Activated T-cell treated with anti-CD3 and anti-CD28 coated beads, Interleukin-2, amount 50 U/mL, for 72 hours (primary cell): ENCODE results near the gene BEGAIN. TPM values are rescaled to one million over a fixed set of nuclear protein-coding genes. Genes with fewer than 3 reads are reported as not detected.

Experiments
- ATAC-seq, 2 donors: fragments of 150-1000 bp; cut with Tn5 transposase; replicated peaks in 1 of 2; 2 replicates each; pipeline ENCODE4 v1.10.0; 2021; ENCODE audit warnings: moderate library complexity in 2 of 2, mild to moderate bottlenecking in 1 of 2
- DNase-seq, 2 donors: peaks; one replicate each; pipeline ENCODE4 v3.0.0; 2021 to 2022; ENCODE audit warnings: mixed read lengths in 1 of 2
- H3K27ac Mint-ChIP-seq: one replicate; pipeline ENCODE4 v1.8.0; 2022; ENCODE audit warnings: mild to moderate bottlenecking, moderate library complexity, mixed read lengths
- H3K27me3 Mint-ChIP-seq: one replicate; pipeline ENCODE4 v1.8.0; 2022; ENCODE audit warnings: low read depth, mixed read lengths
- H3K36me3 Mint-ChIP-seq, 2 donors: one replicate each; pipeline ENCODE4 v1.8.0; 2022; ENCODE audit warnings: mixed read lengths in 2 of 2, mild to moderate bottlenecking in 1 of 2; ENCODE audit not compliant: insufficient read depth in 2 of 2
- H3K4me1 Mint-ChIP-seq: one replicate; pipeline ENCODE4 v1.8.0; 2022; ENCODE audit warnings: low read depth, mixed read lengths
- H3K4me3 Mint-ChIP-seq, 2 donors: one replicate each; pipeline ENCODE4 v1.8.0; 2022; ENCODE audit warnings: mild to moderate bottlenecking in 2 of 2, mixed read lengths in 2 of 2, moderate library complexity in 2 of 2
- H3K9me3 Mint-ChIP-seq, 2 donors: one replicate each; pipeline ENCODE4 v1.8.0; 2022; ENCODE audit warnings: mixed read lengths in 2 of 2
- total RNA-seq, 2 donors: library from RNA; stranded (reverse); gene quantifications; one replicate each; pipeline ENCODE4 v1.2.3, GENCODE V29; 2022

BEGAIN gene
- 1 to 10 TPM; 2.6 to 2.8 TPM for total RNA-seq

GRCh38 chr14:100587086-100587762 is at the start of gene BEGAIN:
Gene BEGAIN (minus strand): TSS chr14:100587417. CDS start chr14:100587290, 127 bp downstream.
- Mint-ChIP-seq H3K36me3 (no peaks in the 10 kb centered on the region), H3K9me3 (no peaks in the 10 kb centered on the region), H3K4me1 (no peaks in the 10 kb centered on the region), H3K27me3 (peaks cover 19% of the 10 kb centered on the region), H3K4me3 (peak within 1 kb of the TSS; percentile 61 to 76), H3K27ac (no peak within 1 kb of the TSS)
- ATAC-seq (peak; percentile 68 to 77), DNase-seq (peak; percentile 34 to 42)

GRCh38 chr14:100636559-100636958 is 49.3 kb upstream of the BEGAIN start:
- Mint-ChIP-seq H3K4me1 (peaks cover 33% of the 10 kb centered on the region), H3K27me3 (no peaks in the 10 kb centered on the region), H3K27ac (no peak overlapping the region), H3K4me3 (no peak overlapping the region), H3K36me3 (no peaks in the 10 kb centered on the region), H3K9me3 (no peaks in the 10 kb centered on the region)
- no peak for DNase-seq
- no peak for ATAC-seq

GRCh38 chr14:100634026-100634425 is 46.8 kb upstream of the BEGAIN start:
- Mint-ChIP-seq H3K27me3 (no peaks in the 10 kb centered on the region), H3K9me3 (no peaks in the 10 kb centered on the region), H3K27ac (no peak overlapping the region), H3K4me1 (peaks cover 9% of the 10 kb centered on the region), H3K4me3 (no peak overlapping the region), H3K36me3 (no peaks in the 10 kb centered on the region)
- ATAC-seq: no peak
- DNase-seq: no peak

GRCh38 chr14:100633406-100633805 is 46.2 kb upstream of the BEGAIN start:
- H3K4me3 Mint-ChIP-seq: no peak overlapping the region
- ATAC-seq (no peak), DNase-seq (no peak)
- no peaks in the 10 kb centered on the region for H3K36me3 Mint-ChIP-seq
- H3K27me3 Mint-ChIP-seq: no peaks in the 10 kb centered on the region
- no peak overlapping the region for H3K27ac Mint-ChIP-seq
- peaks cover 5% of the 10 kb centered on the region for H3K4me1 Mint-ChIP-seq
- H3K9me3 Mint-ChIP-seq: no peaks in the 10 kb centered on the region

GRCh38 chr14:100629696-100630095 is 42.5 kb upstream of the BEGAIN start:
- ATAC-seq (no peak), DNase-seq (no peak)
- Mint-ChIP-seq H3K4me3 (no peak overlapping the region), H3K9me3 (peaks cover 0 to 1% of the 10 kb centered on the region in 2 donors), H3K27ac (no peak overlapping the region), H3K27me3 (no peaks in the 10 kb centered on the region), H3K36me3 (no peaks in the 10 kb centered on the region), H3K4me1 (no peaks in the 10 kb centered on the region)

GRCh38 chr14:100629098-100629497 is 41.9 kb upstream of the BEGAIN start:
- Mint-ChIP-seq H3K36me3 (no peaks in the 10 kb centered on the region), H3K27me3 (no peaks in the 10 kb centered on the region), H3K4me1 (no peaks in the 10 kb centered on the region), H3K27ac (no peak overlapping the region), H3K9me3 (peaks cover 0 to 1% of the 10 kb centered on the region in 2 donors), H3K4me3 (no peak overlapping the region)
- ATAC-seq (no peak), DNase-seq (no peak)

GRCh38 chr14:100628225-100628624 is 41.0 kb upstream of the BEGAIN start:
- no peak overlapping the region for H3K4me3 Mint-ChIP-seq
- ATAC-seq (no peak), DNase-seq (no peak)

GRCh38 chr14:100626614-100627013 is 39.4 kb upstream of the BEGAIN start:
- no peak for DNase-seq

More at GRCh38 chr14:100628225-100628624, 41.0 kb upstream of the BEGAIN start:
- Mint-ChIP-seq H3K9me3 (peaks cover 0 to 1% of the 10 kb centered on the region in 2 donors), H3K27ac (no peak overlapping the region), H3K36me3 (no peaks in the 10 kb centered on the region), H3K27me3 (no peaks in the 10 kb centered on the region), H3K4me1 (no peaks in the 10 kb centered on the region)

GRCh38 chr14:100623961-100624360 is 36.7 kb upstream of the BEGAIN start:
- Mint-ChIP-seq H3K4me1 (no peaks in the 10 kb centered on the region), H3K36me3 (no peaks in the 10 kb centered on the region), H3K4me3 (no peak overlapping the region), H3K9me3 (peaks cover 0 to 1% of the 10 kb centered on the region in 2 donors), H3K27ac (no peak overlapping the region), H3K27me3 (no peaks in the 10 kb centered on the region)
- no peak for DNase-seq
- no peak for ATAC-seq

More at GRCh38 chr14:100626614-100627013, 39.4 kb upstream of the BEGAIN start:
- H3K27me3 Mint-ChIP-seq: no peaks in the 10 kb centered on the region
- no peak overlapping the region for H3K27ac Mint-ChIP-seq
- no peaks in the 10 kb centered on the region for H3K36me3 Mint-ChIP-seq
- ATAC-seq: no peak
- H3K4me1 Mint-ChIP-seq: no peaks in the 10 kb centered on the region
- H3K9me3 Mint-ChIP-seq: peaks cover 0 to 1% of the 10 kb centered on the region in 2 donors
- no peak overlapping the region for H3K4me3 Mint-ChIP-seq

GRCh38 chr14:100623557-100623956 is 36.3 kb upstream of the BEGAIN start:
- Mint-ChIP-seq H3K9me3 (peaks cover 0 to 1% of the 10 kb centered on the region in 2 donors), H3K4me3 (no peak overlapping the region), H3K27ac (no peak overlapping the region), H3K4me1 (peaks cover 1% of the 10 kb centered on the region), H3K36me3 (no peaks in the 10 kb centered on the region), H3K27me3 (no peaks in the 10 kb centered on the region)
- ATAC-seq: no peak
- no peak for DNase-seq

- ATAC-seq: no peak
- Mint-ChIP-seq H3K27ac (no peak overlapping the region), H3K27me3 (no peaks in the 10 kb centered on the region), H3K9me3 (peaks cover 0 to 1% of the 10 kb centered on the region in 2 donors), H3K36me3 (no peaks in the 10 kb centered on the region), H3K4me3 (no peak overlapping the region), H3K4me1 (peaks cover 8% of the 10 kb centered on the region)
- no peak for DNase-seq
Observed at GRCh38 chr14:100622708-100623485, 35.7 kb upstream of the BEGAIN start.

GRCh38 chr14:100622224-100622623 is 35.0 kb upstream of the BEGAIN start:
- H3K4me3 Mint-ChIP-seq: no peak overlapping the region
- no peaks in the 10 kb centered on the region for H3K36me3 Mint-ChIP-seq
- peaks cover 0 to 1% of the 10 kb centered on the region in 2 donors for H3K9me3 Mint-ChIP-seq
- H3K27ac Mint-ChIP-seq: no peak overlapping the region
- peaks cover 15% of the 10 kb centered on the region for H3K4me1 Mint-ChIP-seq
- H3K27me3 Mint-ChIP-seq: no peaks in the 10 kb centered on the region
- no peak for ATAC-seq
- no peak for DNase-seq

- Mint-ChIP-seq H3K4me1 (peaks cover 18% of the 10 kb centered on the region), H3K9me3 (peaks cover 0 to 1% of the 10 kb centered on the region in 2 donors), H3K4me3 (no peak overlapping the region), H3K27me3 (no peaks in the 10 kb centered on the region), H3K36me3 (no peaks in the 10 kb centered on the region), H3K27ac (no peak overlapping the region)
- no peak for DNase-seq
- no peak for ATAC-seq
Observed at GRCh38 chr14:100621806-100622205, 34.6 kb upstream of the BEGAIN start.
